ENCODE data around the gene ANKRD34C.
A peak's percentile ranks its signal among the peaks of the same experiment; 100 is the strongest.

Gene ANKRD34C

DNA sequence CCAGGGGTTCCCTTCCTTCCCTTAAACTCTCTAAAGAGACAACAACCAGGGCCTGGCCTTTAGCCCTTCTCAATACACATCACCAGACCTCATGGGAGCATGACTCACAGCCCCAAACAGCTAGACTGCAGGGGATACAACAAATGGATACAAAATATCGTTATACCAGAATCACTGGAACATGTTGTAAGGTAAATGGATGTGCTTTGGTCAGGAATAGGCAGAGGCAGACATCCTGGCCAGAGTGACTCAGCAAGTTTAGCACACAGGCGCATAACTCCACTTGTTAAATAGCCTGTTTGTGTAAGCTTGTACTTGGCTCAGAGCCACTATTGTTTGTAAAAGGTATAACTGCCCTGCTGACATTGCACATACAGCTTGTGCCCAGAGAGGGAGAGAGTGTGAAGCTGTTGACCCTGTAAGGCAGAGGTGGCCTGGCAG, 46.7 kb downstream of the ANKRD34C start:
- WGBS, result 94% methylated on average over 2 of the region's 2 CpGs
- H3K27ac ChIP-seq (ENCODE audit: low read depth, low read length), result peak overlapping the region; percentile 29; the same call in 1 of the 2 replicates

More for the DNA sequence above, 46.7 kb downstream of the ANKRD34C start:
- Histone ChIP-seq H3K4me1 (ENCODE audit: insufficient read depth, low read length) (peaks cover 6% of the 10 kb centered on the region; the same call in 1 of the 2 replicates), H3K9ac (ENCODE audit: low read depth, low read length) (no peak overlapping the region), H3K27me3 (ENCODE audit: insufficient read depth, low read length) (no peaks in the 10 kb centered on the region), H3K36me3 (ENCODE audit: insufficient read depth, low read length) (peaks cover 7% of the 10 kb centered on the region; the same call in 1 of the 2 replicates), H3K9me3 (ENCODE audit: insufficient read depth, low read depth, low read length) (no peaks in the 10 kb centered on the region), H3K4me3 (ENCODE audit: low read length) (no peak overlapping the region)
